GM12878 (cell line): ENCODE results near the gene RETSAT. TPM values are rescaled to one million over a fixed set of nuclear protein-coding genes. Genes with fewer than 3 reads are reported as not detected.
A peak's percentile ranks its signal among the peaks of the same experiment; 100 is the strongest.

ENCODE experiments used
- CEBPZ ChIP-seq: fragments of 150-350 bp; IDR thresholded peaks from 2 replicates; pipeline ENCODE4 v1.6.1; 2016; ENCODE audit warnings: low read depth, low read length
- ELK1 ChIP-seq: IDR thresholded peaks from 2 replicates; pipeline ENCODE4 v1.6.1; 2012; ENCODE audit warnings: low read depth, low read length, improper control_type of control experiment
- EZH2 ChIP-seq: IDR thresholded peaks from 2 replicates; pipeline ENCODE4 v1.6.1; 2012; ENCODE audit warnings: low read depth, mild to moderate bottlenecking, control low read depth, inconsistent platforms, low read length, borderline replicate concordance; ENCODE audit not compliant: control insufficient read depth
- POLR2AphosphoS5 ChIP-seq: IDR thresholded peaks from 2 replicates; pipeline ENCODE4 v1.6.1; 2011; ENCODE audit warnings: mild to moderate bottlenecking, low read length, inconsistent platforms
- RELA ChIP-seq: fragments of 450-650 bp; IDR thresholded peaks from 2 replicates; pipeline ENCODE4 v1.8.0; 2014; ENCODE audit warnings: borderline replicate concordance; ENCODE audit not compliant: partially characterized antibody
- RELB ChIP-seq: fragments of 450-650 bp; IDR thresholded peaks from 2 replicates; pipeline ENCODE4 v1.6.1; 2017; ENCODE audit warnings: low read depth, mild to moderate bottlenecking, moderate library complexity
- REST ChIP-seq: IDR thresholded peaks from 2 replicates; pipeline ENCODE4 v1.6.1; 2012; ENCODE audit warnings: mild to moderate bottlenecking, low read depth, low read length
- SKIL ChIP-seq: fragments of 450-650 bp; IDR thresholded peaks from 2 replicates; pipeline ENCODE4 v1.6.1; 2017; ENCODE audit warnings: mild to moderate bottlenecking, low read depth, inconsistent platforms; ENCODE audit not compliant: poor library complexity, severe bottlenecking
- ZNF687 ChIP-seq: fragments of 450-650 bp; IDR thresholded peaks from 2 replicates; pipeline ENCODE4 v1.6.1; 2017; ENCODE audit warnings: mild to moderate bottlenecking, moderate library complexity
- ZSCAN29 ChIP-seq: fragments of 450-650 bp; IDR thresholded peaks from 2 replicates; pipeline ENCODE4 v1.6.1; 2017; ENCODE audit warnings: mild to moderate bottlenecking, moderate library complexity
- polyA plus RNA-seq, 11 experiments: library from polyadenylated mRNA; depleted of rRNA in 4 of 11; unstranded in 6 of 11; stranded (reverse) in 5 of 11; fragments of >200 nt; fragmentation: Nextera tagmentation in 4 of 11; fragmentation: Illumina TruSeq in 1 of 11; extraction: Ambion mirVana in 4 of 11; extraction: Trizol in 1 of 11; gene quantifications; 1 replicate in 1 of 11; 2 replicates in 10 of 11; pipeline versions ENCODE4 v1.2.1 to v1.2.3, GENCODE V29; 2011 to 2016; ENCODE audit warnings: inconsistent platforms in 2 of 11, missing spikeins in 2 of 11, low read depth in 1 of 11
- total RNA-seq, 4 experiments: library from RNA; depleted of rRNA in 3 of 4; stranded (reverse); fragments of >200 nt in 3 of 4; fragmentation: Illumina TruSeq in 1 of 4; extraction: Trizol in 1 of 4; gene quantifications; 2 replicates each; pipeline versions ENCODE4 v1.2.1 to v1.2.3, GENCODE V29; 2013 to 2021

RETSAT gene
- total and polyA plus RNA-seq, 10 of the 15 experiments (the other 5 are each of a cell fraction or from before 2014, with no cell fraction given): 3.3 to 28.8 (median 22.0) TPM

- TF ChIP-seq RELB (peak; percentile 59; the same call in 1 of the 2 replicates), ZNF687 (peak; percentile 92), EZH2 (no peak), POLR2AphosphoS5 (peak; percentile 99), RELA (peak; percentile 62), REST (0 out of 2 replicates have a peak, but pooled peaks have one; percentile 13), CEBPZ (no peak), ELK1 (no peak; the same call in 1 of the 2 replicates), ZSCAN29 (no peak), SKIL (peak; percentile 66)
These were observed 26.3 kb downstream of the RETSAT start, which contains the start of gene TGOLN2 (continued) for GRCh38 chr2:85327822-85328617.
